ENCODE results near the gene RTL1.

Gene RTL1

GRCh38 chr14:100841761-100842403, 61.6 kb downstream of the RTL1 start:
- no peak for TF ChIP-seq FOXM1 (IDR thresholded peaks at IDR 0.05; ENCODE audit: borderline replicate concordance)
- TF ChIP-seq ARNT (IDR thresholded peaks at IDR 0.05) = no peak
- TF ChIP-seq ELF4 (IDR thresholded peaks at IDR 0.05) = no peak
- TF ChIP-seq HDGF (IDR thresholded peaks at IDR 0.05; ENCODE audit: borderline replicate concordance) = no peak
- no peak for TF ChIP-seq NFRKB (IDR thresholded peaks at IDR 0.05)
- TF ChIP-seq SUZ12 (IDR thresholded peaks at IDR 0.05) = no peak
- TF ChIP-seq BHLHE40 (IDR thresholded peaks at IDR 0.05; ENCODE audit: borderline replicate concordance) = no peak
- no peak for TF ChIP-seq SP1 (IDR thresholded peaks at IDR 0.05)
- TF ChIP-seq ZNF384 (IDR thresholded peaks at IDR 0.05) = no peak
- no peak for TF ChIP-seq FOXA1 (IDR thresholded peaks at IDR 0.05)
- TF ChIP-seq LEF1 (IDR thresholded peaks at IDR 0.05; ENCODE audit: borderline replicate concordance) = no peak
- no peak for TF ChIP-seq TARDBP (IDR thresholded peaks at IDR 0.05)
- no peak for TF ChIP-seq L3MBTL2 (conservative IDR thresholded peaks at IDR 0.05)
- TF ChIP-seq CTBP1 (IDR thresholded peaks at IDR 0.05; ENCODE audit: borderline replicate concordance) = no peak
- no peak for TF ChIP-seq FOXK2 (IDR thresholded peaks at IDR 0.05)
- no peak for TF ChIP-seq PKNOX1 (IDR thresholded peaks at IDR 0.05)
- ChIA-PET POLR2A (no interaction called here), CTCF (no interaction called here)
- DNase-seq (ENCODE audit: extremely low spot score) = no peak

GRCh38 chr14:100841066-100841760, 62.3 kb downstream of the RTL1 start:
- CTCF ChIA-PET = no interaction called here
- TF ChIP-seq FOXA1 (IDR thresholded peaks at IDR 0.05) = no peak
- TF ChIP-seq SUZ12 (IDR thresholded peaks at IDR 0.05) = no peak
- no peak for TF ChIP-seq PKNOX1 (IDR thresholded peaks at IDR 0.05)
- no peak for TF ChIP-seq ARNT (IDR thresholded peaks at IDR 0.05)
- TF ChIP-seq TARDBP (IDR thresholded peaks at IDR 0.05) = no peak
- no peak for TF ChIP-seq CTBP1 (IDR thresholded peaks at IDR 0.05; ENCODE audit: borderline replicate concordance)
- no peak for TF ChIP-seq FOXK2 (IDR thresholded peaks at IDR 0.05)
- no peak for TF ChIP-seq LEF1 (IDR thresholded peaks at IDR 0.05; ENCODE audit: borderline replicate concordance)
- TF ChIP-seq SP1 (IDR thresholded peaks at IDR 0.05) = no peak
- no peak for TF ChIP-seq FOXM1 (IDR thresholded peaks at IDR 0.05; ENCODE audit: borderline replicate concordance)
- no peak for TF ChIP-seq NFRKB (IDR thresholded peaks at IDR 0.05)
- no peak for TF ChIP-seq ELF4 (IDR thresholded peaks at IDR 0.05)
- no peak for TF ChIP-seq HDGF (IDR thresholded peaks at IDR 0.05; ENCODE audit: borderline replicate concordance)
- TF ChIP-seq ZNF384 (IDR thresholded peaks at IDR 0.05) = no peak
- TF ChIP-seq L3MBTL2 (conservative IDR thresholded peaks at IDR 0.05) = no peak
- TF ChIP-seq BHLHE40 (IDR thresholded peaks at IDR 0.05; ENCODE audit: borderline replicate concordance) = no peak
- POLR2A ChIA-PET = no interaction called here
- no peak for DNase-seq (ENCODE audit: extremely low spot score)

- TF ChIP-seq ARNT (IDR thresholded peaks at IDR 0.05) (no peak), PKNOX1 (IDR thresholded peaks at IDR 0.05) (no peak), HDGF (IDR thresholded peaks at IDR 0.05; ENCODE audit: borderline replicate concordance) (no peak), FOXA1 (IDR thresholded peaks at IDR 0.05) (no peak), SP1 (IDR thresholded peaks at IDR 0.05) (no peak), SUZ12 (IDR thresholded peaks at IDR 0.05) (no peak), ZNF384 (IDR thresholded peaks at IDR 0.05) (no peak), FOXK2 (IDR thresholded peaks at IDR 0.05) (no peak), L3MBTL2 (conservative IDR thresholded peaks at IDR 0.05) (no peak), LEF1 (IDR thresholded peaks at IDR 0.05; ENCODE audit: borderline replicate concordance) (no peak), BHLHE40 (IDR thresholded peaks at IDR 0.05; ENCODE audit: borderline replicate concordance) (no peak), ELF4 (IDR thresholded peaks at IDR 0.05) (no peak), NFRKB (IDR thresholded peaks at IDR 0.05) (no peak)
- ChIA-PET POLR2A (no interaction called here), CTCF (interaction anchor here (0.8 kb wide), 1 partner anchor 455 kb away, joined by 4 read pairs; no protein-coding TSS in a partner anchor)
- no peak for DNase-seq (ENCODE audit: extremely low spot score)
Measured at GRCh38 chr14:100840286-100841065, 63.0 kb downstream of the RTL1 start.

- POLR2A ChIA-PET = no interaction called here
Measured at GRCh38 chr14:100839681-100840111, 63.8 kb downstream of the RTL1 start.

GRCh38 chr14:100839315-100839585, 64.3 kb downstream of the RTL1 start:
- no peak for TF ChIP-seq FOXK2 (IDR thresholded peaks at IDR 0.05)
- no peak for TF ChIP-seq PKNOX1 (IDR thresholded peaks at IDR 0.05)
- TF ChIP-seq ARNT (IDR thresholded peaks at IDR 0.05) = no peak
- no peak for TF ChIP-seq SP1 (IDR thresholded peaks at IDR 0.05)
- no peak for TF ChIP-seq ELF4 (IDR thresholded peaks at IDR 0.05)
- no peak for TF ChIP-seq CTBP1 (IDR thresholded peaks at IDR 0.05; ENCODE audit: borderline replicate concordance)
- no peak for TF ChIP-seq L3MBTL2 (conservative IDR thresholded peaks at IDR 0.05)
- TF ChIP-seq FOXA1 (IDR thresholded peaks at IDR 0.05) = no peak
- no peak for TF ChIP-seq LEF1 (IDR thresholded peaks at IDR 0.05; ENCODE audit: borderline replicate concordance)
- TF ChIP-seq SUZ12 (IDR thresholded peaks at IDR 0.05) = no peak
- TF ChIP-seq TARDBP (IDR thresholded peaks at IDR 0.05) = no peak
- no peak for TF ChIP-seq HDGF (IDR thresholded peaks at IDR 0.05; ENCODE audit: borderline replicate concordance)
- TF ChIP-seq BHLHE40 (IDR thresholded peaks at IDR 0.05; ENCODE audit: borderline replicate concordance) = no peak
- ChIA-PET POLR2A (no interaction called here), CTCF (interaction anchor here (0.8 kb wide), 1 partner anchor 454 kb away, joined by 4 read pairs; no protein-coding TSS in a partner anchor)
- DNase-seq (ENCODE audit: extremely low spot score) = no peak

More at GRCh38 chr14:100839681-100840111, 63.8 kb downstream of the RTL1 start:
- CTCF ChIA-PET = interaction anchor here (0.8 kb wide), 1 partner anchor 454 kb away, joined by 4 read pairs; no protein-coding TSS in a partner anchor
- DNase-seq (ENCODE audit: extremely low spot score) = no peak
- TF ChIP-seq ZNF384 (IDR thresholded peaks at IDR 0.05) = no peak
- TF ChIP-seq SP1 (IDR thresholded peaks at IDR 0.05) = no peak
- no peak for TF ChIP-seq FOXM1 (IDR thresholded peaks at IDR 0.05; ENCODE audit: borderline replicate concordance)
- no peak for TF ChIP-seq L3MBTL2 (conservative IDR thresholded peaks at IDR 0.05)
